ENCODE results near the gene DPT.

The DPT gene

GRCh38 chr1:168664069-168664834, 64.8 kb downstream of the DPT start:
- CTCF ChIA-PET, result no interaction called here
- DNase-seq (ENCODE audit: extremely low spot score), result no peak
- TF ChIP-seq LEF1 (IDR thresholded peaks at IDR 0.05; ENCODE audit: borderline replicate concordance) (no peak), ELF4 (IDR thresholded peaks at IDR 0.05) (no peak), NFRKB (IDR thresholded peaks at IDR 0.05) (no peak), FOXA1 (IDR thresholded peaks at IDR 0.05) (no peak), ARNT (IDR thresholded peaks at IDR 0.05) (no peak), HDGF (IDR thresholded peaks at IDR 0.05; ENCODE audit: borderline replicate concordance) (no peak), SUZ12 (IDR thresholded peaks at IDR 0.05) (no peak), ZNF384 (IDR thresholded peaks at IDR 0.05) (no peak), FOXM1 (IDR thresholded peaks at IDR 0.05; ENCODE audit: borderline replicate concordance) (no peak), PKNOX1 (IDR thresholded peaks at IDR 0.05) (no peak), L3MBTL2 (conservative IDR thresholded peaks at IDR 0.05) (no peak), FOXK2 (IDR thresholded peaks at IDR 0.05) (no peak), SP1 (IDR thresholded peaks at IDR 0.05) (no peak), BHLHE40 (IDR thresholded peaks at IDR 0.05; ENCODE audit: borderline replicate concordance) (no peak)
- POLR2A ChIA-PET, result no interaction called here

GRCh38 chr1:168656485-168656884, 72.5 kb downstream of the DPT start:
- ChIA-PET CTCF (no interaction called here), POLR2A (no interaction called here)
- TF ChIP-seq ELF4 (IDR thresholded peaks at IDR 0.05) (no peak), FOXK2 (IDR thresholded peaks at IDR 0.05) (no peak), SUZ12 (IDR thresholded peaks at IDR 0.05) (no peak), LEF1 (IDR thresholded peaks at IDR 0.05; ENCODE audit: borderline replicate concordance) (no peak), L3MBTL2 (conservative IDR thresholded peaks at IDR 0.05) (no peak), TARDBP (IDR thresholded peaks at IDR 0.05) (no peak), CTBP1 (IDR thresholded peaks at IDR 0.05; ENCODE audit: borderline replicate concordance) (no peak), PKNOX1 (IDR thresholded peaks at IDR 0.05) (no peak), ARNT (IDR thresholded peaks at IDR 0.05) (no peak), NFRKB (IDR thresholded peaks at IDR 0.05) (no peak), FOXA1 (IDR thresholded peaks at IDR 0.05) (no peak), HDGF (IDR thresholded peaks at IDR 0.05; ENCODE audit: borderline replicate concordance) (no peak), BHLHE40 (IDR thresholded peaks at IDR 0.05; ENCODE audit: borderline replicate concordance) (no peak), FOXM1 (IDR thresholded peaks at IDR 0.05; ENCODE audit: borderline replicate concordance) (no peak), SP1 (IDR thresholded peaks at IDR 0.05) (no peak), ZNF384 (IDR thresholded peaks at IDR 0.05) (no peak)
- no peak for DNase-seq (ENCODE audit: extremely low spot score)

- DNase-seq (ENCODE audit: extremely low spot score), result no peak
- POLR2A ChIA-PET, result no interaction called here
- no peak for TF ChIP-seq CTBP1 (IDR thresholded peaks at IDR 0.05; ENCODE audit: borderline replicate concordance)
- CTCF ChIA-PET, result interaction anchor here (1.0 kb wide), 1 partner anchor 17 kb away, joined by 4 read pairs; no protein-coding TSS in a partner anchor
These were observed 74.6 kb downstream of the DPT start for GRCh38 chr1:168654198-168654915.

- ChIA-PET POLR2A (no interaction called here), CTCF (no interaction called here)
- TF ChIP-seq SUZ12 (IDR thresholded peaks at IDR 0.05), result no peak
- no peak for TF ChIP-seq SP1 (IDR thresholded peaks at IDR 0.05)
- no peak for TF ChIP-seq CTBP1 (IDR thresholded peaks at IDR 0.05; ENCODE audit: borderline replicate concordance)
- no peak for TF ChIP-seq FOXA1 (IDR thresholded peaks at IDR 0.05)
- TF ChIP-seq ELF4 (IDR thresholded peaks at IDR 0.05), result no peak
- TF ChIP-seq ZNF384 (IDR thresholded peaks at IDR 0.05), result no peak
- no peak for TF ChIP-seq FOXK2 (IDR thresholded peaks at IDR 0.05)
- no peak for TF ChIP-seq TARDBP (IDR thresholded peaks at IDR 0.05)
- no peak for TF ChIP-seq NFRKB (IDR thresholded peaks at IDR 0.05)
- no peak for TF ChIP-seq ARNT (IDR thresholded peaks at IDR 0.05)
- no peak for DNase-seq (ENCODE audit: extremely low spot score)
These were observed 75.4 kb downstream of the DPT start for GRCh38 chr1:168653567-168653966.

DNA sequence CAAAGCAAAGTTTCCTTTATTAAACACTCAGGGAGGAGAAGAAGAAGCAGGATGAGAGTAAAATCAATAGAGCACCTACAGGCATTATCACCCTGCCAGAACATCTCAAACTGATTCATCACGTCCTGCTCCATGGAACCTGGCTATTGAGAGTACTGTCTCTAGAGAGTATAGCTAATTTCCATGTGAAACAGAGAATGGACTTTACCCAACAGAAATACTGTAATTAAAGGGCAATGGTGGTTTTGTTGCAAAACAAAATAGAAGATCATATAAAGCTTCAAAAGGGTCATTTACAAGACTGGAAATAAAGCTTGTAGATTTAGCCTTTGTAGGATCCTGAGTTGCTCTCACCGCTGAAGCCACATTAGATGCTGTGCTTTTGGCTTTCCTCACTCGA, 83.3 kb downstream of the DPT start:
- ChIA-PET CTCF (interaction anchor here (0.7 kb wide), 1 partner anchor 402 kb away, joined by 3 read pairs; no protein-coding TSS in a partner anchor), POLR2A (no interaction called here)
- no peak for DNase-seq (ENCODE audit: extremely low spot score)
- TF ChIP-seq NFRKB (IDR thresholded peaks at IDR 0.05) (no peak), SP1 (IDR thresholded peaks at IDR 0.05) (no peak), ZNF384 (IDR thresholded peaks at IDR 0.05) (no peak), HDGF (IDR thresholded peaks at IDR 0.05; ENCODE audit: borderline replicate concordance) (no peak), CTBP1 (IDR thresholded peaks at IDR 0.05; ENCODE audit: borderline replicate concordance) (no peak), FOXM1 (IDR thresholded peaks at IDR 0.05; ENCODE audit: borderline replicate concordance) (no peak), BHLHE40 (IDR thresholded peaks at IDR 0.05; ENCODE audit: borderline replicate concordance) (no peak), ARNT (IDR thresholded peaks at IDR 0.05) (no peak), PKNOX1 (IDR thresholded peaks at IDR 0.05) (no peak), L3MBTL2 (conservative IDR thresholded peaks at IDR 0.05) (no peak), LEF1 (IDR thresholded peaks at IDR 0.05; ENCODE audit: borderline replicate concordance) (no peak), FOXK2 (IDR thresholded peaks at IDR 0.05) (no peak)

Data from HEK293T (cell line).